GM04503 (cell line): ENCODE measurements around the gene KIAA0513.

Source experiments
- DNase-seq: peaks from one replicate; pipeline ENCODE4 v3.0.0-alpha.2; 2012; ENCODE audit warnings: low read depth

Gene KIAA0513, protein sequence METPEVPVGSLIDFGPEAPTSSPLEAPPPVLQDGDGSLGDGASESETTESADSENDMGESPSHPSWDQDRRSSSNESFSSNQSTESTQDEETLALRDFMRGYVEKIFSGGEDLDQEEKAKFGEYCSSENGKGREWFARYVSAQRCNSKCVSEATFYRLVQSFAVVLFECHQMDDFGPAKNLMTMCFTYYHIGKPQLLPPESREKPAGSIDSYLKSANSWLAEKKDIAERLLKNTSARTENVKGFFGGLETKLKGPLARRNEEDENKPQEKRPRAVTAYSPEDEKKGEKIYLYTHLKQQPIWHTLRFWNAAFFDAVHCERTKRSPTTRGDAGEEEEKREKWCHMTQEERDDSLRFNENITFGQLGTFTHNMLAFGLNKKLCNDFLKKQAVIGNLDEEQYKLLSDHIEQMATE

DNA sequence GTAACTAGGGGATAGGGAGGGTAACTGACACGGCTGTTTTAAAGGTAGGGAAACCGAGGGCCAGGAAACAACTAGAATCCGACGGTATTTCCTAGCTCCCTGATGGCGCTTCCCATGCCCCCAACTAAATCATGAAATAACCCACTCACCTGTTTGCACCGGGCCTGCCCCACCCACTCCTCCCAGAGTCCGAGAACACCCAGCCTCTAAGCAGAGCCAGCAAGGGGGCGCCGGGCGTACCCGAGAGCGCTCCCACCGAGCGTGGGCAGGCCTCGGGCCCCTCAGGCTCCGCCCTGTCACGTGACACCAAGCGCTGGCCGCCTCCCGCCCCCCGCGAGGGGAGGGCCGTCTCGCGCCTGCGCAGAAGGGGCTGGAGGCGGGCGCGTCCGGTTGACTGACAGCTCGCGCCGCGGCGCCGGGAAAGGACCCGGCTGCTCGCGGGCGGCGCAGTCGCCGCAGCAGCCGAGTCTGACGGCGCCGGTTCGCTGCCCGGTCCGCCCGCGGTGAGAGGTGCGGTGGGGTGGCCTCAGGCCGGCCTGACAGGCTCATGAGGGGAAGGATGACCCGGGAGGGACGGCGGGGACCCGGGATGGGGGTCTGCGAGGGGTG lies at the start of gene KIAA0513:
Gene KIAA0513 (plus strand): TSS at position 447 of the 609 bp plus-strand sequence. CDS start 39,277 bp downstream, outside the sequence.
- peak; percentile 45 for DNase-seq

GRCh38 chr16:84979516-84979915 lies 48.1 kb upstream of the KIAA0513 start:
- no peak for DNase-seq

- DNase-seq, result no peak
Measured at GRCh38 chr16:84982434-84982833, 45.2 kb upstream of the KIAA0513 start.

GRCh38 chr16:84985079-84986065 lies 42.2 kb upstream of the KIAA0513 start:
- DNase-seq, result peak; percentile 84

GRCh38 chr16:84986102-84986501 lies 41.5 kb upstream of the KIAA0513 start:
- no peak for DNase-seq

- no peak for DNase-seq
Measured at GRCh38 chr16:84986879-84987278, 40.7 kb upstream of the KIAA0513 start.

GRCh38 chr16:84988328-84989080 lies 39.1 kb upstream of the KIAA0513 start:
- no peak for DNase-seq

DNA sequence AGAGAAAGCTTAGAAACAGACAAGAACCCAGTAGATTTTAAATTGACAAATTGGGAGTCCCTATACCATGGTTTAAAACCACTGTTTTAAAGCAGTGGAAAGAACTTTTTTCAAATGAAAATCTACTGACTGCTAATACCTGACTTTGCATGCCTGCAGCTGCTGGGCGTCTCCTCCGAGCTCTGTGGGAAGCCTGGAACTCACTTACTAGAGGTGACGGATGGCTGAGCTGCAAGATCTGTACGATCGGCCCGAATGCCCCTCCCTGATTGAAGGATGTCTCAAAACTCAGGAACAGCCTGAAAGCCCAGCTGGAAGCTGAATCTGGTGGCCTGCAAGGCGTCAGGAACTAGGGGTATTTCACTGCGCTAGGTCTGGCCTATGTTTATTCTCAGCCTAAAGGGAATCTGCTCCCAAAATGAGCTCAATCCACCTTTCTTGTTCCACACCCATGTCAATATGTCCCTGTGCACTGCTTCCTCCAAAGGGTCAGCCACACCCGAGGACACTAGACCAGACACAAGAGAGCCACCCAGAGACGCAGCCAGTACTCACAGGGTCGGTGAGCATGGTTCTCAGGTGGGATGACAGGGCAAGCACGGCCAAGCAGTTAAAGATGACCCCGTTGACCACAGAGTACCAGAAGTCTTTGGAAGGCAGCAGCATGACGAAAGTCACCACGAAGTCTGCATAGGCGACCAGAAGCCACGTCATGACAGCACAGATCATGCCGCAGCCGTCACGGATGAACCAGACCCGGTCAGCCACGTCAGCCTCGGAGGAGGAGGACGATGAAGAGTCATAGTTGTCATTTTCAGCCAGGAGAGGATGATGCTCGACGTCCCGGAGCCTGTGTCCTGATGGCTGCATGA lies 37.6 kb upstream of the KIAA0513 start:
- DNase-seq, result no peak

DNA sequence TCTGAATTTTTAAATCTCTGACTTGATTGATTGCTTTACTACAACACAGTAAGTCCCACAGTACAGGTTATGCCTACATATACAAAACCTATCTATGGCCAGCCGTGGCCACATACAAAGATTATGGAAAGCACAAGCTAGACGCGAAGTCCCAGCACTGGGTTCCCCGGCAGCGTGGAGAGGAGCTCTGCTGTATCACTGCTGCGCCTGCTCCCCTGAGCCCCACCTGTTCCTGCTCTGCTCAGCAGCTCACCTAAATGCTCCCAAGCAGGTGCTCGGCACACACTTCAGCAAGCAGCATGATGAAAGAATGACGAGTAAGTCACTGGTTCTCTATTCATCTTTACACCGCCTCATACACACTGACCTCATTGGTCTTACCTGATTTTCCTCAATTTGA lies 36.8 kb upstream of the KIAA0513 start:
- DNase-seq, result no peak

DNA sequence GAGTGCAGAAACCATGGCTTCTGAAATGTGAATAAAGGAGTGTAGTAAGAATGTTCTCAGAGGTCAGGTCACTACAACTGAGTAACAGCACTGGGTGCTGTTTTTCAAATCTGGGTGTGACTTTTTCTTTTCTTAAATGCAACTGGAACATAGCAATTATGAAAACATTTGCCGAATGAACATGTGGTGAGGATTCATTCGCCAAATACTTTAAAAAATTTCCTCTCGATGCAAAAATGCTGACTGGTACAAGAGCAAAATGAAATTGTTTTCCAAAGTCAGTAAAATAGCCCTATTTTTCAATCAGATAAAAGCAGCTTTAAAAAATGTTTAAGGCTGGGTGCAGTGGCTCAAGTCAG lies 34.9 kb upstream of the KIAA0513 start:
- DNase-seq, result peak; percentile 39

DNA sequence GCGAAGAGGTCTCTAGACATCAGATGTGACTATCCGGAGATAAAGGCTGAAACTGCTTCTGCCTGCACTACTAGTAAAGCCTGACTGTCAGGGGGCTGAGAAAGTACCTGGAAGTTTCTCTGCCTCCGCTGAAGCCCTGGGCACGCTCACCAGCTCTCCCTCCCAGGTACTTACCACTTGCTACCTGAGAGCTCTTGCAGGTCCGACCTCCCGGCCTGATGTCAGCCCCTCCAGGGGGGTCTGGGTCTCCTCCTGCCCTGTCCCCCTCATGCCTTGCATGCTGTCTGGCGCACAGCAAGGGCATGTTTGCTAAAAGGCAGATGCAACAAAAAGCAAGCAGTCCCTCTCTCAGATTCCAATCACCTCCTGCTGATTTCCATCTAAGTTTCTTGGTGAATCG lies 33.7 kb upstream of the KIAA0513 start:
- no peak for DNase-seq

GRCh38 chr16:84995663-84996062 lies 31.9 kb upstream of the KIAA0513 start:
- no peak for DNase-seq

DNA sequence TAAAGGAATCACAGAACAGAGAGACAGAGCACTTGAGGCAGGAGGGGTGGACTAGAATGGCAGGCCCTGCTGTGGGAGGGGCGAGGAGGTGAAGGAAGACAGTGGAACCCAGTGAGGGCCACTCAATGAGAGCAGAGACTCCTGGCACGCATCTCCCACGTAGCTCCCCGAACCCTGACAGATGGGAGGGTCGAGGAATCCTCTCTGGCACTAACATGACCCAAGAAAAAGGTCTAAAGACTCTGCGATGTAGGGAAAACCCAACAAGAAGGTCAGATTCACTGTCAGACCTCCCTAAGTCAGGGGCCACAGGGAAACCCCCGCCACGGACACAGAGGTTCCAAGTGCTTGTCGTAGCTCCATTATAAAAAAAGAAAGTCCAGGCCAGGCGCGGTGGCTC lies 31.2 kb upstream of the KIAA0513 start:
- DNase-seq, result no peak

DNA sequence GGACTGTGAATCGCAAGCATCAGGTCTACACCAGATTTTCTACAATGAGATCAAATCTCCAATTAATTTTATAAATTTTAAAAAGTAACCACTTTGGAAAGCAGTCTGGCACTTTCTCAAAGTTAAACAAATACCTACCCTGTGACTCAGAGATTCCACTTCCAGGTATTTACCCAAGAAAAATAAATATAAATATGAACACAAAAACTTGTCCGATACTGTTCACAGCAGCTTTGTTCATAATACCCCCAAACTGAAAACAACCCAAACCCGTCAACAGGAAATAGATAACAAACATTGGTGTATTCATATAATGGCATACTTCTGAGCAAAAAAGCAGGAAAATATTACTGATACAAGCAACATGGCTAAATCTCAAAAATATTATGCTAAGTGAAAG lies 28.4 kb upstream of the KIAA0513 start:
- DNase-seq, result no peak

- DNase-seq, result no peak
Measured at GRCh38 chr16:84999857-85000480, 27.6 kb upstream of the KIAA0513 start.

GRCh38 chr16:85002099-85002541 lies 25.5 kb upstream of the KIAA0513 start:
- no peak for DNase-seq

DNA sequence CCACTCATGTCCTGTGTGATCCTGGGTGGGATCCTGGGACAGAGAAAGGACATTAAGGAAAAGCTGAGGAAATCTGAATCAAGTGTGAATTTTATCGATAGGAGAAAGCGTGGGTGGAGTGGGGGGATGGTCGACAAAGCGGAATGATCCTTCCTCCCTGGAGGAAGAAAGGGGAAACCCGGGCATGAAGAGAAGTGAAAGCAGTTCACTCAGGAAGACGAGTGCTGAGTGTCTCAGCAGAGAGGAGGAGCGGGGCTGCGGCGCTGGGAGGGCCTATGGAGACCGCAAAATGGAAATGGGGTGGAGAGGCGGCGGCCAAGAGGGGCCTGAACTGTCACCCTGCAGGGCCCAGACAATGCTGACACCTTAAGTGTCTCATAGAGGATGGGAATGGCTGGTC lies 25.0 kb upstream of the KIAA0513 start:
- DNase-seq, result no peak

- no peak for DNase-seq
Measured at GRCh38 chr16:85003076-85003475, 24.5 kb upstream of the KIAA0513 start.

DNA sequence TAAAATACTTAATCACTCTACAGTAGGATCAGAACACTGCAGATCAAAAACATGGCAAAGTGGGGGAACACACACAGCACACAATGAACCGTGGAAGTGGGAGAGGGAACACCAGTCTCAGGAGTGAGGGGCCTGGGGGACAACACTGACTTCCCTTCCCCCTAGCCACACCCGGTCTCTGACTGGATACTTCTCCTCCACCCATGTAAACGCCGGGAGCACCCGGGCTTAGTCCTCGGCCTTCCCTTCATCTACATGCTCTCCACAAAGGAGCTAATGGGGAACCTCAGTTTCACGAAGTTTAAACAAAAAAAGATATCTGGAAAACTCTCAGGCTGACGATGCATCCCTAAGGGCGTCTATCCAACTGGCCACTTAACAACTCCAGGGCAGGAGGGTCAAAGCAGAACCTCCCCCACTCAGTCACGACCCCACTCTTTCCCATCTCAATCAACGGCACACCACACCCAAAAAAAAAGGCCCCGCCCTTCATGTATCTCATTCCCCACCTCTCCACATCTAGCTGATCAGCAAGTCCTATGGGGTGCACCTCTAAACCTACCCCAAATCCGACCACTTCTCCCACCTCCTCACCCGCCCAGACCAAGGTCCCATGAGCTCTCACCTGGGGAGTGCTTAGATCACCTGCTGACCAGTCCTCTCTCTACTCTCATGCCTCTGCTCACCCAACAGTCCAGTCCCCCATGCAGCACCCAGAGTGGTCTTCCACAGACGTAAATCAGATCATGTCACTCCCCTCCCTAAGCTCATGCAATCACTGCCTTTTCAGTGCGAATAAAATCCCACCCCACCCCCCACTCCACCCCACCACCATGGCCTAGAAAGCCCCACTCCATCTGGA lies 23.6 kb upstream of the KIAA0513 start:
- DNase-seq, result no peak
